H7 (cell line): ENCODE results near the gene L3MBTL1. TPM values are rescaled to one million over a fixed set of nuclear protein-coding genes. Genes with fewer than 3 reads are reported as not detected.
"Not testable (repeated sequence)": the region's sequence is repeated elsewhere in the genome, so short reads cannot be mapped to it uniquely, and the experiment has no call there.

Experiments
- DNase-seq: peaks from one replicate; pipeline ENCODE4 v3.0.0; 2012
- H3K27me3 ChIP-seq: 2 replicates; pipeline ENCODE4 v1.6.0; 2011; ENCODE audit warnings: mild to moderate bottlenecking, low read length; ENCODE audit not compliant: control insufficient read depth, insufficient read depth
- H3K36me3 ChIP-seq: replicated peaks from 2 replicates; pipeline ENCODE4 v1.5.1; 2011; ENCODE audit warnings: low read length; ENCODE audit not compliant: control insufficient read depth, insufficient read depth
- H3K4me3 ChIP-seq: 2 replicates; pipeline ENCODE4 v1.5.1; 2011; ENCODE audit warnings: low read depth, mild to moderate bottlenecking, control low read depth, low read length, moderate library complexity; ENCODE audit not compliant: insufficient read depth
- total RNA-seq: library from RNA; depleted of rRNA; stranded (reverse); fragments of >200 nt; shearing (Covaris generic); gene quantifications from 2 replicates; pipeline ENCODE4 v1.2.3, GENCODE V29; 2014

L3MBTL1 gene
- total RNA-seq, 1 experiment from 2014 or later = 6.3 TPM

- no peak for DNase-seq
- no peaks in the 10 kb centered on the region for H3K36me3 ChIP-seq
- H3K27me3 ChIP-seq = no peaks in the 10 kb centered on the region
- no peak overlapping the region for H3K4me3 ChIP-seq
Measured at GRCh38 chr20:43569282-43569681, 61.8 kb downstream of the L3MBTL1 start.

- no peak for DNase-seq
- Histone ChIP-seq H3K27me3 (no peaks in the 10 kb centered on the region), H3K36me3 (no peaks in the 10 kb centered on the region), H3K4me3 (no peak overlapping the region)
Measured at GRCh38 chr20:43570496-43570895, 63.0 kb downstream of the L3MBTL1 start.

GRCh38 chr20:43571310-43571709 lies 63.8 kb downstream of the L3MBTL1 start:
- Histone ChIP-seq H3K27me3 (no peaks in the 10 kb centered on the region), H3K4me3 (no peak overlapping the region), H3K36me3 (no peaks in the 10 kb centered on the region)
- peak; percentile 49 for DNase-seq

GRCh38 chr20:43571771-43572170 lies 64.3 kb downstream of the L3MBTL1 start:
- no peak for DNase-seq
- H3K27me3 ChIP-seq = no peaks in the 10 kb centered on the region
- no peaks in the 10 kb centered on the region for H3K36me3 ChIP-seq
- H3K4me3 ChIP-seq = no peak overlapping the region

GRCh38 chr20:43572891-43573290 lies 65.4 kb downstream of the L3MBTL1 start:
- no peak for DNase-seq
- Histone ChIP-seq H3K4me3 (no peak overlapping the region), H3K27me3 (no peaks in the 10 kb centered on the region), H3K36me3 (no peaks in the 10 kb centered on the region)

GRCh38 chr20:43576108-43576507 lies 68.6 kb downstream of the L3MBTL1 start:
- H3K4me3 ChIP-seq = no peak overlapping the region
- no peaks in the 10 kb centered on the region for H3K27me3 ChIP-seq
- H3K36me3 ChIP-seq = no peaks in the 10 kb centered on the region
- no peak for DNase-seq

- Histone ChIP-seq H3K36me3 (no peaks in the 10 kb centered on the region), H3K4me3 (no peak overlapping the region), H3K27me3 (no peaks in the 10 kb centered on the region)
- no peak for DNase-seq
Measured at GRCh38 chr20:43579861-43580793, 72.6 kb downstream of the L3MBTL1 start.

GRCh38 chr20:43583133-43583864 lies 75.8 kb downstream of the L3MBTL1 start:
- no peaks in the 10 kb centered on the region for H3K36me3 ChIP-seq
- DNase-seq = no peak
- H3K27me3 ChIP-seq = no peaks in the 10 kb centered on the region
- H3K4me3 ChIP-seq = no peak overlapping the region

- H3K36me3 ChIP-seq = no peaks in the 10 kb centered on the region
- no peaks in the 10 kb centered on the region for H3K27me3 ChIP-seq
- DNase-seq = no peak
- H3K4me3 ChIP-seq = no peak overlapping the region
Measured at GRCh38 chr20:43583982-43584432, 76.5 kb downstream of the L3MBTL1 start.

- Histone ChIP-seq H3K27me3 (no peaks in the 10 kb centered on the region), H3K4me3 (no peak overlapping the region), H3K36me3 (no peaks in the 10 kb centered on the region)
- DNase-seq = peak; percentile 30
Measured at GRCh38 chr20:43584448-43585136, 77.1 kb downstream of the L3MBTL1 start.

GRCh38 chr20:43586641-43587040 lies 79.1 kb downstream of the L3MBTL1 start:
- H3K36me3 ChIP-seq = no peaks in the 10 kb centered on the region
- no peak for DNase-seq
- no peaks in the 10 kb centered on the region for H3K27me3 ChIP-seq
- H3K4me3 ChIP-seq = no peak overlapping the region

- H3K36me3 ChIP-seq, H3K4me3 ChIP-seq, DNase-seq, H3K27me3 ChIP-seq: not testable (repeated sequence)
Measured at GRCh38 chr20:43588526-43588925, 81.0 kb downstream of the L3MBTL1 start.

- no peaks in the 10 kb centered on the region for H3K27me3 ChIP-seq
- peak overlapping the region; percentile 81 for H3K4me3 ChIP-seq
- H3K36me3 ChIP-seq = no peaks in the 10 kb centered on the region
- DNase-seq = peak; percentile 43
Measured at GRCh38 chr20:43590036-43590391, 82.5 kb downstream of the L3MBTL1 start.

GRCh38 chr20:43590392-43591303 lies 83.2 kb downstream of the L3MBTL1 start, which contains the start of gene IFT52:
Gene IFT52, plus strand, starts transcription at chr20:43590937. Its CDS starts 3,762 bp downstream, at chr20:43594699.
- H3K36me3 ChIP-seq = no peaks in the 10 kb centered on the region
- no peaks in the 10 kb centered on the region for H3K27me3 ChIP-seq
- DNase-seq = peak; percentile 94
- H3K4me3 ChIP-seq = peak within 1 kb of the TSS; percentile 81
